ENCODE measurements around the gene C2CD5.

C2CD5 gene

GRCh38 chr12:22431693-22432251 is 112.6 kb downstream of the C2CD5 start:
- no peaks in the 10 kb centered on the region for H3K27me3 ChIP-seq (replicated peaks; ENCODE audit: control insufficient read depth, insufficient read depth, low read length)
- H3K4me3 ChIP-seq (replicated peaks; ENCODE audit: low read depth, low read length): no peak overlapping the region
- H3K36me3 ChIP-seq (ENCODE audit: control insufficient read depth, insufficient read depth, low read length): no peaks in the 10 kb centered on the region
- no peak for DNase-seq (ENCODE audit: extremely low read depth, insufficient read length)
- no peak for TF ChIP-seq CTCF (IDR thresholded peaks at IDR 0.05; ENCODE audit: insufficient read depth, low read length, poor library complexity, severe bottlenecking)

- no peak overlapping the region for H3K4me3 ChIP-seq (replicated peaks; ENCODE audit: low read depth, low read length)
- no peak for DNase-seq (ENCODE audit: extremely low read depth, insufficient read length)
- TF ChIP-seq CTCF (IDR thresholded peaks at IDR 0.05; ENCODE audit: insufficient read depth, low read length, poor library complexity, severe bottlenecking): no peak
- H3K36me3 ChIP-seq (ENCODE audit: control insufficient read depth, insufficient read depth, low read length): no peaks in the 10 kb centered on the region
- no peaks in the 10 kb centered on the region for H3K27me3 ChIP-seq (replicated peaks; ENCODE audit: control insufficient read depth, insufficient read depth, low read length)
Measured at GRCh38 chr12:22416801-22417200, 127.5 kb downstream of the C2CD5 start.

GRCh38 chr12:22415342-22416309 is 128.7 kb downstream of the C2CD5 start:
- no peak overlapping the region for H3K4me3 ChIP-seq (replicated peaks; ENCODE audit: low read depth, low read length)
- no peaks in the 10 kb centered on the region for H3K36me3 ChIP-seq (ENCODE audit: control insufficient read depth, insufficient read depth, low read length)
- no peaks in the 10 kb centered on the region for H3K27me3 ChIP-seq (replicated peaks; ENCODE audit: control insufficient read depth, insufficient read depth, low read length)
- no peak for DNase-seq (ENCODE audit: extremely low read depth, insufficient read length)
- no peak for TF ChIP-seq CTCF (IDR thresholded peaks at IDR 0.05; ENCODE audit: insufficient read depth, low read length, poor library complexity, severe bottlenecking)

- no peaks in the 10 kb centered on the region for H3K27me3 ChIP-seq (replicated peaks; ENCODE audit: control insufficient read depth, insufficient read depth, low read length)
- no peak overlapping the region for H3K4me3 ChIP-seq (replicated peaks; ENCODE audit: low read depth, low read length)
- no peaks in the 10 kb centered on the region for H3K36me3 ChIP-seq (ENCODE audit: control insufficient read depth, insufficient read depth, low read length)
- TF ChIP-seq CTCF (IDR thresholded peaks at IDR 0.05; ENCODE audit: insufficient read depth, low read length, poor library complexity, severe bottlenecking): no peak
- DNase-seq (ENCODE audit: extremely low read depth, insufficient read length): no peak
Measured at GRCh38 chr12:22414742-22415141, 129.6 kb downstream of the C2CD5 start.

GRCh38 chr12:22413592-22413991 is 130.8 kb downstream of the C2CD5 start:
- H3K27me3 ChIP-seq (replicated peaks; ENCODE audit: control insufficient read depth, insufficient read depth, low read length): no peaks in the 10 kb centered on the region
- H3K4me3 ChIP-seq (replicated peaks; ENCODE audit: low read depth, low read length): no peak overlapping the region
- no peaks in the 10 kb centered on the region for H3K36me3 ChIP-seq (ENCODE audit: control insufficient read depth, insufficient read depth, low read length)
- TF ChIP-seq CTCF (IDR thresholded peaks at IDR 0.05; ENCODE audit: insufficient read depth, low read length, poor library complexity, severe bottlenecking): no peak
- no peak for DNase-seq (ENCODE audit: extremely low read depth, insufficient read length)
